GM21825 (cell line): ENCODE results near the gene DSTN.

Experiments used
- ATAC-seq: cut with Tn5 transposase; IDR thresholded peaks from one replicate; pipeline ENCODE4 v1.9.1; 2021; ENCODE audit warnings: mild to moderate bottlenecking, moderate library complexity; ENCODE audit not compliant: unreplicated experiment

The DSTN gene

DNA sequence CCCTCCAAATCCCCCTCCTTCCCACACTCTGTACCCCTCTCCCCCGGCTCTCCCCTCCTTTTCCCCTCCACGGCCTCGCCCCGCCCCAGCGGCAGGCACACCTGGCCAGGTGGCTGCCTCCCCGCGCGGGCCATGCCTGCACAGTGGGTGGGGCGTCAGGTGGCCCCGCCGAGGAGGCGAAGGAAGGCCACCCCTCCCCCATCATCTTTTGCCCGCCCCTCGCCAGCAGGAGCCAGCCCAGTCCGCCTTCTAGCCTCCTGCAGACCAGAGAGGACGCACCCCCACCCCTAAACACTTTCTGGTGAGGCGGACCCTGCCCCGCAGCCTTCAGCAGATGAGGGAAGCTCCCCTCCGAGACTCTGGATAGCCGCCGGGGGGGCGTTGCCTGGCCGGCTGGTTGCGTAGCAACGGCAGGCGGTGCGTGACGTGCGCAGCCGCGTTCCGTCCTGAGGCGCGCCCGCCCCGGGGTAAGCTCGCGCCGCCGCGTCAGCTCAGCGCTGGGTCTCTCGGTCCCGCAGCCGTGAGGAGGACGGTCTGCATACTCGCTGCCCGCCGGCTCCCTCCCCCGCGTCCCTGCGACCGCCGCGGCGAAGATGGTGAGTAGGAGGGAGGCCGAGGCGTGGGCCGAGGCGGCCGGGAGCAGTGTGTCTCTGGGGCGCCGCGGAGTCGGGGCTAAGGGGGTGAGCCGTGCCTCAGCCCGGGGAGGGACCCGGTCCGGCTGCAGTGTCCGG lies at the start of gene DSTN:
DSTN (plus strand) TSS at position 460 of the 731 bp plus-strand sequence; CDS start at position 594, 134 bp downstream.
- ATAC-seq = peak; percentile 93

- ATAC-seq = no peak
Observed at GRCh38 chr20:17520583-17520982, 49.3 kb upstream of the DSTN start.

DNA sequence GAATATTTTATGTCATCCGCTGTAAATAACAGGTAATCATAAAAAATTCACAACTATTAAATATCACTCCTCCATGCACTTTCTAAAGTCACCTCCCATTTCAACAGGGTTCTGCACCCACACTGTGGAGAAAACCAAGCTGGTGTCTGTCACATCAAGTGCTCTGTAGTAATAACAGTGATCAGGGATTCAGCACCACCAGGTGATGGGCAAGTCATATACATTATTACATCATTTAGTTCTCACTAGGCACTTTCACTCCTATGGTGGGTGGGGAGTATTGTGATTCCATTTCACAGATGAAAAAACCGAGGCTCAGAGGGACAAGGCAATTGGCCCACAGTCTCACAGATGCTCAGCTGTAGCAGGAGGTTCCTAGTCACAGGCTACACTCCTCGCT lies 47.3 kb upstream of the DSTN start:
- ATAC-seq = no peak

- ATAC-seq = no peak
Observed at GRCh38 chr20:17523326-17523725, 46.5 kb upstream of the DSTN start.

DNA sequence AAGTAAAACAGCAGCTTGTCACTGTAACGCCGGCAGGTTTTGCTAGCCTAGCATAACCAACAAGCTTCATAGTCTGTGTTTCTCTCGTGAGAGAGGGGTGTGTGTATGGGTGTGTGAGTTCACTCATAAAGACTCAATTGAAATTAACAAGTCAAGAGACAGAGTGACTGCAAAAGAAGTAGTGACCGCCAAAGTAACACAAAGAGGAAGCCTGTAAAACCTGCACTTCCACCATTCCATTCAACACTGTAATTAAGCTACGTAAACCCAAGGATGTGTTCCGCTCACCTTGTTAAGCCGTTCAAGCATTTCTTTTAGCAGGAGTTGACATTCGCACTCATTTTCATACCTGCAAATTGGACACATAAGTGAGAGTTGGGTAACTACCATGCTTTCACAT lies 45.3 kb upstream of the DSTN start:
- ATAC-seq = no peak

DNA sequence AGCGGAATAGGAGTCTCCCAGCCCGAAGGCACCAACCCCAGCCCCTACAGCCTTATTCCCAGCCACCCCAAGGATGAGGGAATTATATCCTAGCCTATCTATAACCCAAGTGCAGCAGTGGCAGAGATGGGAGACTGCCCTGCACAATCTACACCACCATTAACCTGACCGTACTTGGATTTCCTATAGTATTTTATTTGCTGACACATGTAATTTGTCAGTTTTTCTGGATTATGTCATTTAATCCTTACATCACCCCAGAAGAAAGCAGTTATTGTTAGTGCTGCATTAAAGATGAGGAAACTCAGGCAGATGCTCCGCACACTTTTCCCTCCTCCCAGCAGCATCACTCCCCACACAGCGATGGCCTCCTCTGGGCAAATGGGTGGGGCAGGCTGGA lies 44.7 kb upstream of the DSTN start:
- ATAC-seq = no peak

DNA sequence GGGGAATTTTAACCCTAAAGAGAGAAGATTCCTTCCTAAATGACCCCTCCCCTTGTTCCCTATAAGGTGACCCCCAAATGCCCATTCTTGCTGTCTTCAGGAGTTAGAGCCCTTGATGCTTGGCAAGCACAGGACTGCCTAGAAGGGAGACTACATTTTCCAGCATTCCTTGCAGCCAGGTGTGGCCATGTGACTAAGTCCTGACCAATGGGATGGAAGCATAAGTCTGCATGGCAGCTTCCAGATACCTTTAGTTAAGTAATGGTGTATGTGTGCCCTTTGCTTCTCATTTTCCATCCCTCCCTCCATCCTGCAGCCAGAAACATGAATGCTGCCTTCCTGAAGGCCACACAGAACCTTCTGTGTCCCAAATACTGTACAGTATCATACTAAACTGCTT lies 44.2 kb upstream of the DSTN start:
- ATAC-seq = no peak

DNA sequence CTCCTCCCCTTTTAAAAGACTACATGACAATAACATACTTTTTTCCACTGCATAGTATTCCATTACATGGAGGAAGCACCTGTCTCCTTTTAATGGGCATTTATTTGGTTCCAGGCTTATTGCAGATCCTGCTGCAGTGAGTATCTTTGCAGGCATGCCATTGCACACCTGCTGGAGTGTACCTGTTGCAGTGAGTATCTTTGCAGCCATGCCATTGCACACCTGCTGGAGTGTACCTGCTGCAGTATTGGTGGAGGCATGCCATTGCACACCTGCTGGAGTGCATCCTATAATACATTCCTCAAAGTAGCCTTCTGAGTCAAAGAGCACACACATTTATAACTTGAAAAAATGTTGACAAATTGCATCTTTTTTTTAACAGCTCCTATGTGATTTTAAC lies 40.3 kb upstream of the DSTN start:
- ATAC-seq = no peak

- ATAC-seq = no peak
Observed at GRCh38 chr20:17530153-17530552, 39.7 kb upstream of the DSTN start.

GRCh38 chr20:17530716-17531664 lies 38.9 kb upstream of the DSTN start, which contains the start of gene BFSP1:
BFSP1 (minus strand) TSS chr20:17531379; CDS start chr20:17531329, 50 bp downstream.
- no peak for ATAC-seq

- ATAC-seq = no peak
Observed at GRCh38 chr20:17531665-17532025, 38.2 kb upstream of the DSTN start.

DNA sequence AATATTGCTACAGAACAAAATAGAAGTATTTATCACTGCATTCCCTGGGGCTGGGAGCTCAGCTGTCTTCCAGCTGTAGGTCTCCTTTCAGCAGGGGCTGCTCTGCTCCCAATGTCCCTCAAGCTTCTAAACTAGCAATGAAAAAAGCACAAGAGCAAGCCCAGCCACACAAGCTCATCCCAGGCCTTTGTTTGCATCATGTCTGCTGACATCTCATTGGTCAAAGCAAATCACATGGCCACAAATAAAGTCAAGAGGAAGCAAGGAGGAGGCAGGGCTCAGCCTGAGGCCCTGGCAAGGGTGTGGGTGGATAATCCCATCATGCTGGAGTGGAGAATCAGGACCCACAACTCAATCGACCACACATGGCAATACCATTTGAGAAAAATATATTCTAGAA lies 36.5 kb upstream of the DSTN start:
- no peak for ATAC-seq

- ATAC-seq = no peak
Observed at GRCh38 chr20:17534077-17534476, 35.8 kb upstream of the DSTN start.

- ATAC-seq = peak; percentile 68
Observed at GRCh38 chr20:17536944-17537444, 32.9 kb upstream of the DSTN start.

DNA sequence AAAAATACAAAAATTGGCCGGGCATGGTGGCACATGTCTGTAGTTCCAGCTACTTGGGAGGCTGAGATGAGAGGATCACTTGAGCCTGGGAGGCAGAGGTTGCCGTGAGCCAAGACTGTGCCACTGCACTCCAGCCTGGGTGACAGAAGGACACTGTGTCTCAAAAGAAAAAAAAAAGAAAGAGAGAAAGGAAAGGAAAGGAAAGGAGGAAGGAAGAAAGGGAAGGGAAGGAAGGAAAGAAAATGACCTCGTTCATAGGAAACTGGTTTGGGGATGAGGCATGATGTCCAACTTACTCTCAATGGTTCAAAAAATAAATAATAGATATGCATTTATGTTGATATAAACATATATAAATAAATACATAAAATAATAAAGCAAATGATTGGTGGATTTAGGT lies 31.9 kb upstream of the DSTN start:
- ATAC-seq = no peak

DNA sequence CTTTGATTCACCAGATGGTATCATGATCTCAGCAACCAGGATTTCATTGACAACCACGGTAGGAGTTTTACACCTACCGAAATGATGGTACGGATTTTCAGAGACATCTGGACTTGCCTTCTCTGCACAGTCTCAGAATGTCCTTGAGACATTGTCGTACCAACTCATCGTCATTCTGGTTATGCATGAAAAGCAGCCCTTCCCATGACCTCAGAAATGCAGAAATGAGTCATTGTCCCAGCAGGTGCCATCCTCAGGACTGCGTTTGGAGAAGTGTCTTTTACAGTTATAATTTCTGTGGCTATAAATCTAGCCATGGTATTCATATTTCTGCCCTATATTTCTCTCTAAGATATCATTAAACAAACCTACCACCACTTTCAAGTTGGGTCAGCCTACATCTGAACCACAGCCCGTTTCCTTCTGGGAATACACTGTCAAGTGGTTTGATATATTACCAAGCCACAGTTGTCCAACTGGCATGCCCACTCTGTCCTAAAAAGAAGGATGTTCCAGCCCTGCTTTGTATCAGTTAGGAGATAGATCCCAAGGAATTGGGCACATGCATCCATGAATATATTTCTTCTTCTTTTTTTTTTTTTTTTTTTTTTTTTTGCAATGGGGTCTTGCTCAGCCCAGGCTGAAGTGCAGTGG lies 31.2 kb upstream of the DSTN start:
- peak; percentile 78 for ATAC-seq

GRCh38 chr20:17541596-17541995 lies 28.3 kb upstream of the DSTN start:
- ATAC-seq = no peak

DNA sequence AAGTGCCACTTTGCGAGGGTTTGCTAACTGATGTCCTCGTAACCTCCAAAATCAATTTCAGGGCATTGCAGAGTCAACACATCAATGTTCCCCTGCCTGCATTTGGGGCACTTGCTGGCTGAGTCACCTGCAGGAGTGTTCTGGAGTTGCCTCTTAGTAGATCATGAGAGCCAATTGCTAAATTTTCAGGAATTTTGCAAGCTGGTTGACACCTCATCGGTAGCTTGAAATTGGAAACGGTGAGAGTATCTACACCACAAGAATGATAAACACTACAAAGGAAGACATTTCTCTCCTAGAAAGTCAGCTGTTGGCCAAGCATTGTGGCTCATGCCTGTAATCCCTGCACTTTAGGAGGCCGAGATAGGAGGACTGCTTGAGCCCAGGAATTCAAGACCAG lies 27.9 kb upstream of the DSTN start:
- no peak for ATAC-seq

DNA sequence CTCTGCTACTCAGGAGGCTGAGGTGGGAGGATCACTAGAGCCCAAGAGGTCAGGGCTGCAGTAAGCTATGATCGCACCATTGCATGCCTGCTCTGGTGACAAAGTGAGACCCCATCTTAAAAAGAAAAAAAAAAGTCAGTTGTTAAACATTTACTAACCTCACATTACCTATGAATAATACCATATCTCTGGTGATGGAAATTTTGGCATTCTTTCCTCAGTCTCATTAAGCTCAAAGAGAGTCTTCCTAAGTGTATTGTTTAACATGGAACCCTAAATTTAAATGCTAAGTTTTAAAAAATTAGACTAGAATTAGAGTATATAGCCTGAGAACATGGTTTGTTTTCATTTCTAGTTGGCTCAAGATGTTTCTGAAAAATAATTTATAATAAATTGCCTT lies 27.4 kb upstream of the DSTN start:
- ATAC-seq = no peak

DNA sequence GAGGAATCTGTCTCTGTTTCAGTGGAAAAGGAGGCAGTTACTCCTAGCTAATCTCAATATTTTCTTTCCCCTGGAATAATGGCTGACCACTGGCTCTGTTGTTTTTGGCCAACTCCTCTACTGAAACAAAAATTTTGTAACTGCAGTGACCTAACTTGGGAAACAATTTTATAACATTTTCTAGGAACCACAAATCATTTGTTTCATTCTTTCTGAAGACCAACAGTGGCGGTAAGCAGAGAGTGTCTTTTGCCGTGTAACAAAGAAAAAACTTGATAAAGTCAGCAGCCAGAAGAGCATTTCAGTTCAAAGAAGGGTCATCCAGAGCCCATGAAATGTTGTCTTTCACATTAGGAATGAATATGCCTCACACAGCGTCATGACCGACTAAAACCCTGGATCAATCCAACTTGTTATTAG lies 26.9 kb upstream of the DSTN start:
- no peak for ATAC-seq

GRCh38 chr20:17543531-17544131 lies 26.2 kb upstream of the DSTN start:
- ATAC-seq = no peak
